Measurements from ENCODE around the gene ZFHX3. TPM values are rescaled to one million over a fixed set of nuclear protein-coding genes. Genes with fewer than 3 reads are reported as not detected.

The ZFHX3 gene
- total and polyA plus RNA-seq, 9 of the 15 experiments (the other 6 are each of a cell fraction or from before 2014, with no cell fraction given), result 0.01 to 0.23 (median 0.06) TPM; not detected in 4

DNA sequence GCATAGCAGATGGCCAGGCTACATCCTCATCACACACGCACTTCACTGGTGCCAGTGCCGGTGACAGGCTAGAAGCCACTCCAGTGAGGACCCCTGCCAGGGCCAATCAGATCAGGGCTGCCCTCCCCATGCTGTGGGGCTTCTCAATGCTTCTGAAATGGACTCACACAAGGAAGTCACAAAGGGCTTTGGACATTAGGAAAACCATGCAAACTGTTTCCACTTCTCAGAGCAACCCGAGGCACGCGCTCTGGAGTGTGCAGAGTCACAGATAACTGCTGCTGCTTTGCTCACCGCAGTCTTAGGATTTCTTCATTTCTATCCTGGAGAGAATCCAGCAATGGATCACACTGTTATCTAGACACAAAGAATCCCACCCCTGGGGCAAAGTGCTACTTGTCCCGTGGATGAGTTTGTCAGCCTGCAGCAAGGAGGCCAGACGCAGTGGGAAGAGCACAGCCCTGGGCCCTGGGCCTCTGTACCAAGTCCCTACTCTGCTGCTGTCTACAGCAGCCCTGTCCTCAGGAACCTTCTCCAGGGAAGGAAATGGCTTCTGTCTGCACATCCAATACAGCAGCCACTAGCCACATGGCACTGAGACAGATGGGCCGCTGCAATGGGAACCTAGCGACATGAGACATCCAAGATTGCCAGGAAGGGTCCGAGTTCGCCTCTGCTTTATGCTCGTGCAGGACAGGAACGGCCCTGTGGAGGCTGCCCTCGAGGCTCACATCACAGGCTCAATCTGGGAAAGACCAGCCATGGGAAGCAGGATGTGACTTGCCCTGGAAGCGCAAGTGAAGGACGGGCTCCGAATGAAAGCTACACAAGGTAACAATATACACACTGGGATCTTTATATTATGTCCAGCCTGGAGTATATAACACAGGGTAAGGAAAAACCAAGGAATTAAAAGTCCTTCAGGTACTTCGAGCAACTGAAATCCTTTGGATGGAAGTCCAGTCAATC, 169.3 kb downstream of the ZFHX3 start:
- H3K27ac ChIP-seq (ENCODE audit: extremely low read depth, low read depth, low read length), result no peak overlapping the region
- in situ Hi-C loops (cut with MboI), result no loop called here
- no peaks in the 10 kb centered on the region for H4K20me1 ChIP-seq (replicated peaks; ENCODE audit: control insufficient read depth, insufficient read depth, low read length)
- H3K4me1 ChIP-seq (replicated peaks in 1 of 2; ENCODE audit: control insufficient read depth in 2 of 2, insufficient read depth in 2 of 2, low read length in 2 of 2), result 0 out of 5 replicates have a peak, but pooled peaks cover 0 to 2% of the 10 kb centered on the region in 2 experiments
- H3K27me3 ChIP-seq (ENCODE audit: control insufficient read depth in 2 of 2, insufficient read depth in 2 of 2, low read length in 2 of 2), result peaks cover 2 to 50% of the 10 kb centered on the region in 2 experiments; a peak in 4 of 5 replicates
- DNase-seq (ENCODE audit: extremely low read depth in 1 of 4, low spot score in 3 of 4) (no peak), FAIRE-seq (no peak), ATAC-seq (no peak)
- H3K9ac ChIP-seq (ENCODE audit: insufficient read depth in 1 of 2, low read depth in 2 of 2, low read length in 2 of 2), result no peak overlapping the region
- no peaks in the 10 kb centered on the region for H3K9me1 ChIP-seq (ENCODE audit: control insufficient read depth, insufficient read depth, low read length)
- CTCF ChIA-PET (ENCODE audit: low intra/inter-chr PET ratio), result no interaction called here
- no peaks in the 10 kb centered on the region for H3K9me3 ChIP-seq (replicated peaks; ENCODE audit: control insufficient read depth, insufficient read depth, low read depth, low read length)
- no peak overlapping the region for H3K4me2 ChIP-seq (ENCODE audit: insufficient read depth, low read length)
- H3K36me3 ChIP-seq (ENCODE audit: control insufficient read depth, insufficient read depth, low read length), result no peaks in the 10 kb centered on the region
- no peak overlapping the region for H3K4me3 ChIP-seq
- no peak overlapping the region for H2AFZ ChIP-seq (ENCODE audit: low read depth, low read length)
- BruUV-seq (replicated peaks), result no TSS peak
- 4% methylated on average over 19 of the region's 19 CpGs for WGBS (ENCODE audit: insufficient coverage, low coverage, missing lambda C conversion rate)
- intact Hi-C loops (cut with micrococcal nuclease), result no loop called here
- TF ChIP-seq, protein P1, sequence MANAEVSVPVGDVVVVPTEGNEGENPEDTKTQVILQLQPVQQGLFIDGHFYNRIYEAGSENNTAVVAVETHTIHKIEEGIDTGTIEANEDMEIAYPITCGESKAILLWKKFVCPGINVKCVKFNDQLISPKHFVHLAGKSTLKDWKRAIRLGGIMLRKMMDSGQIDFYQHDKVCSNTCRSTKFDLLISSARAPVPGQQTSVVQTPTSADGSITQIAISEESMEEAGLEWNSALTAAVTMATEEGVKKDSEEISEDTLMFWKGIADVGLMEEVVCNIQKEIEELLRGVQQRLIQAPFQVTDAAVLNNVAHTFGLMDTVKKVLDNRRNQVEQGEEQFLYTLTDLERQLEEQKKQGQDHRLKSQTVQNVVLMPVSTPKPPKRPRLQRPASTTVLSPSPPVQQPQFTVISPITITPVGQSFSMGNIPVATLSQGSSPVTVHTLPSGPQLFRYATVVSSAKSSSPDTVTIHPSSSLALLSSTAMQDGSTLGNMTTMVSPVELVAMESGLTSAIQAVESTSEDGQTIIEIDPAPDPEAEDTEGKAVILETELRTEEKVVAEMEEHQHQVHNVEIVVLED (CRISPR knock-in tag; IDR thresholded peaks at IDR 0.05), result no peak
- TF ChIP-seq, protein P2, sequence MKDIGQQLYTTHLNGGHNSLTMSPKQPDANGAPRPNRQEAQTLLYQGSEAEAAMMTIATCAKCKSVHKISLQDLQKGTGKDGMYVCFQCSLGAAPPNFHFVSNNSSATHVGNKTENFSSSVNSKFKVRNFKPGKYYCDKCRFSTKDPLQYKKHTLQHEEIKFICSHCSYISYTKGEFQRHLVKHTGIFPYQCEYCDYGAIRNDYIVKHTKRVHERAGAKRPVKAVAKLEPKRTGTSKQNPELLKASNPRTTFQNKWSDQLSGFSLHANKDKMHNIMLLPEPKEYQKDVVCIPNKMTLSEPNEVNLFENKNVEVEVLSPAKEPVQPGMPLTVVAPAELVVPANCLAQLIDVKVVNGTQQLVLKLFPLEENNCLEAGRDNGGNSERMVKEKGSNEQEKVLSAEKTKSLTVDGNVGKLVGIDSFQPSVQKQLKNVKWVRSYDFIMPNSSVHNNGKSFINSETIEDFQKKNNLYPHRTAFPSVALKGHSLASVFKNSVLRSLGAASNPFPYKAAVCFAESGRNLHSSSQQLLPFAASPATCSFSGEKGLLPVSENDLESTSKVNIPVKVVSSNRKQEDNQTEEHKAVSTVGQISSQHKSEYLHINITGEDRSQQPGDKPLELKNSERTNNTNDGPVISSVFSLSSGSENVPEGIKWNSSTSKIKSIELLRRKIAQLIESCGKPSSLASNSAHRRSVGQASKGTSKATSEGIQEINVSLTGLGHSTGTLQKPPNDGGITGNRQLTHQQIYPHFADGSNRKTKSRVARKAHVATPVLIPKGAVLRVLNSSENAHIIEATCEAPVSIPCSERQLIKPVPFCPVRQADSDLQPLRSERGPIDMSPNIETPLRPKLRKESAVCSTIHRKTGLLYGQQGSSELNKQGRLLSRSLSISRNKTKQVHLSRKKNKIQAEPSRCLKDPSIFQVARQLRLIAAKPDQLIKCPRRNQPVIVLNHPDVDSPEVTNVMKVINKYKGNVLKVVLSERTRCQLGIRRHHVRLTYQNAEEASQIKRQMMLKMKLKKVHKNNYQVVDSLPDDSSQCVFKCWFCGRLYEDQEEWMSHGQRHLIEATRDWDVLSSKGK (CRISPR knock-in tag; IDR thresholded peaks at IDR 0.05), result no peak
- TF ChIP-seq PKNOX1 (IDR thresholded peaks at IDR 0.05) (no peak), CBFA2T3 (IDR thresholded peaks at IDR 0.05) (no peak), CREB1 (IDR thresholded peaks at IDR 0.05) (no peak), CREB1 (CRISPR knock-in tag; IDR thresholded peaks at IDR 0.05) (no peak), RAD21 (CRISPR knock-in tag; conservative IDR thresholded peaks at IDR 0.05 in 1 of 2, IDR thresholded peaks at IDR 0.05 in 1 of 2) (no peak)
- POLR2A ChIA-PET, result no interaction called here
- no peaks in the 10 kb centered on the region for H3K79me2 ChIP-seq (ENCODE audit: control insufficient read depth, insufficient read depth, low read length)

Measured in K562 (cell line).